ENCODE results near the gene NBPF6. TPM values are rescaled to one million over a fixed set of nuclear protein-coding genes. Genes with fewer than 3 reads are reported as not detected.

Gene NBPF6
- total RNA-seq, 1 experiment from 2014 or later: 0.57 TPM

- peaks cover 26% of the 10 kb centered on the region for H3K4me1 ChIP-seq
- no peak for TF ChIP-seq CTCF (IDR thresholded peaks at IDR 0.05; ENCODE audit: insufficient read depth in 1 of 2, low read depth in 1 of 2, low read length in 1 of 2, severe bottlenecking in 1 of 2, unreplicated experiment in 1 of 2)
- ChIA-PET POLR2A (no interaction called here), CTCF (no interaction called here)
- no peak for DNase-seq
- no peaks in the 10 kb centered on the region for H3K36me3 ChIP-seq (ENCODE audit: control insufficient read depth, insufficient read depth, low read length)
- H3K27me3 ChIP-seq (replicated peaks; ENCODE audit: control insufficient read depth, insufficient read depth, low read length): no peaks in the 10 kb centered on the region
- intact Hi-C loops (cut with micrococcal nuclease; ENCODE audit: unreplicated experiment): no loop called here
- Mint-ChIP-seq H3K9me3 (ENCODE audit: unreplicated experiment) (peaks cover 14% of the 10 kb centered on the region), H3K36me3 (ENCODE audit: insufficient read depth, unreplicated experiment) (no peaks in the 10 kb centered on the region), H3K27me3 (ENCODE audit: insufficient read depth, unreplicated experiment) (no peaks in the 10 kb centered on the region), H3K27ac (ENCODE audit: unreplicated experiment) (no peak overlapping the region), H3K4me3 (ENCODE audit: unreplicated experiment) (no peak overlapping the region), H3K4me1 (ENCODE audit: low read depth, unreplicated experiment) (peaks cover 13% of the 10 kb centered on the region)
- no TSS peak for BruUV-seq (replicated peaks)
- no peak overlapping the region for H3K4me3 ChIP-seq (ENCODE audit: low read depth, low read length)
- no peaks in the 10 kb centered on the region; the same call in 1 of the 2 replicates for H3K9me3 ChIP-seq
Observed at GRCh38 chr1:108504447-108504846, 54.3 kb downstream of the NBPF6 start.

- CTCF ChIA-PET: no interaction called here
- intact Hi-C loops (cut with micrococcal nuclease; ENCODE audit: unreplicated experiment): no loop called here
- TF ChIP-seq CTCF (IDR thresholded peaks at IDR 0.05; ENCODE audit: insufficient read depth in 1 of 2, low read depth in 1 of 2, low read length in 1 of 2, severe bottlenecking in 1 of 2, unreplicated experiment in 1 of 2): no peak
- no peaks in the 10 kb centered on the region for H3K27me3 Mint-ChIP-seq (ENCODE audit: insufficient read depth, unreplicated experiment)
- H3K4me1 Mint-ChIP-seq (ENCODE audit: low read depth, unreplicated experiment): peaks cover 13% of the 10 kb centered on the region
- Histone ChIP-seq H3K4me3 (ENCODE audit: low read depth, low read length) (no peak overlapping the region), H3K36me3 (ENCODE audit: control insufficient read depth, insufficient read depth, low read length) (no peaks in the 10 kb centered on the region), H3K27me3 (replicated peaks; ENCODE audit: control insufficient read depth, insufficient read depth, low read length) (no peaks in the 10 kb centered on the region), H3K4me1 (peaks cover 26% of the 10 kb centered on the region), H3K9me3 (no peaks in the 10 kb centered on the region; the same call in 1 of the 2 replicates)
- H3K9me3 Mint-ChIP-seq (ENCODE audit: unreplicated experiment): peaks cover 14% of the 10 kb centered on the region
- POLR2A ChIA-PET: no interaction called here
- BruUV-seq (replicated peaks): no TSS peak
- H3K36me3 Mint-ChIP-seq (ENCODE audit: insufficient read depth, unreplicated experiment): no peaks in the 10 kb centered on the region
- no peak for DNase-seq
- H3K4me3 Mint-ChIP-seq (ENCODE audit: unreplicated experiment): no peak overlapping the region
- no peak overlapping the region for H3K27ac Mint-ChIP-seq (ENCODE audit: unreplicated experiment)
Observed at GRCh38 chr1:108505763-108506070, 55.6 kb downstream of the NBPF6 start.

GRCh38 chr1:108511764-108512163 lies 61.6 kb downstream of the NBPF6 start:
- no peak for TF ChIP-seq CTCF (IDR thresholded peaks at IDR 0.05; ENCODE audit: insufficient read depth in 1 of 2, low read depth in 1 of 2, low read length in 1 of 2, severe bottlenecking in 1 of 2, unreplicated experiment in 1 of 2)
- DNase-seq: peak in 1 of 2 experiments; percentile 5
- Mint-ChIP-seq H3K9me3 (ENCODE audit: unreplicated experiment) (no peaks in the 10 kb centered on the region), H3K4me1 (ENCODE audit: low read depth, unreplicated experiment) (no peaks in the 10 kb centered on the region), H3K36me3 (ENCODE audit: insufficient read depth, unreplicated experiment) (no peaks in the 10 kb centered on the region), H3K27ac (ENCODE audit: unreplicated experiment) (no peak overlapping the region), H3K4me3 (ENCODE audit: unreplicated experiment) (no peak overlapping the region), H3K27me3 (ENCODE audit: insufficient read depth, unreplicated experiment) (no peaks in the 10 kb centered on the region)
- Histone ChIP-seq H3K4me3 (ENCODE audit: low read depth, low read length) (no peak overlapping the region), H3K9me3 (no peaks in the 10 kb centered on the region), H3K4me1 (no peaks in the 10 kb centered on the region), H3K36me3 (ENCODE audit: control insufficient read depth, insufficient read depth, low read length) (no peaks in the 10 kb centered on the region), H3K27me3 (replicated peaks; ENCODE audit: control insufficient read depth, insufficient read depth, low read length) (no peaks in the 10 kb centered on the region)
- no TSS peak for BruUV-seq (replicated peaks)
- ChIA-PET POLR2A (no interaction called here), CTCF (interaction anchor here (0.6 to 1.4 kb wide), 3 partner anchors 49 to 331 kb away, joined by 3 to 9 read pairs (median 4); partner anchors contain the start of gene EEIG2)
- intact Hi-C loops (cut with micrococcal nuclease; ENCODE audit: unreplicated experiment): loop anchor here (1.0 kb wide), 2 partner anchors 50 to 132 kb away; no protein-coding TSS in a partner anchor

Measured in Caco-2 (cell line).